HepG2 (cell line): ENCODE results near the gene DUS3L. TPM values are rescaled to one million over a fixed set of nuclear protein-coding genes. Genes with fewer than 3 reads are reported as not detected.

ENCODE experiments used
- ATAC-seq: fragments of 200-7000 bp; cut with Tn5 transposase; 3 replicates; pipeline ENCODE4 v1.9.1; 2020; ENCODE audit warnings: mild to moderate bottlenecking, moderate library complexity
- BruUV-seq: library from RNA; stranded (reverse); fragments of 400-500 nt; replicated peaks from 2 replicates; lab custom pipeline; 2021; lab: Mats Ljungman, UMichigan
- CTCF ChIA-PET: fragments of 300-600 bp; formaldehyde crosslinking; extraction: SDS; loops from one replicate; lab custom pipeline; 2021; ENCODE audit warnings: low total read pairs, inconsistent platforms, low intra/inter-chr PET ratio; lab: Yijun Ruan, JAX
- POLR2A ChIA-PET: fragments of 350-600 bp; sonication (Branson Sonifier 250); formaldehyde crosslinking; loops from one replicate; lab custom pipeline; 2020; ENCODE audit warnings: antibody characterized with exemption, inconsistent platforms; lab: Yijun Ruan, JAX
- DNase-seq: peaks from one replicate; pipeline ENCODE4 v3.0.0-alpha.2; 2015; ENCODE audit warnings: low spot score
- FAIRE-seq: peaks from 3 replicates; lab custom pipeline; 2011; peaks lifted over from hg19 to GRCh38; lab: Jason Lieb, UNC
- H2AFZ ChIP-seq: one replicate; pipeline ENCODE4 v1.6.1; 2011; ENCODE audit warnings: low read length, inconsistent platforms
- H3K27ac ChIP-seq: fragments of 300-600 bp; 3 replicates; pipeline ENCODE4 v1.8.0; 2011; ENCODE audit warnings: mixed run types, mild to moderate bottlenecking, mixed read lengths, low read length, inconsistent platforms; ENCODE audit not compliant: insufficient read depth; ENCODE audit errors: extremely low read length
- H3K27me3 ChIP-seq, 2 experiments: fragments of 200-600 bp in 1 of 2; 2 replicates in 1 of 2; 3 replicates in 1 of 2; pipeline versions ENCODE4 v1.6.0 to v1.8.0; 2011; ENCODE audit warnings: low read length in 2 of 2, mild to moderate bottlenecking in 2 of 2, moderate library complexity in 2 of 2, inconsistent platforms in 1 of 2; ENCODE audit not compliant: insufficient read depth in 2 of 2, control insufficient read depth in 1 of 2
- H3K36me3 ChIP-seq, 2 experiments: fragments of 200-600 bp in 1 of 2; replicated peaks in 1 of 2; 2 replicates in 1 of 2; 3 replicates in 1 of 2; pipeline versions ENCODE4 v1.5.1 to v1.8.0; 2011; ENCODE audit warnings: low read length in 2 of 2, inconsistent platforms in 1 of 2; ENCODE audit not compliant: insufficient read depth in 2 of 2, control insufficient read depth in 1 of 2
- H3K4me1 ChIP-seq: 2 replicates; pipeline ENCODE4 v1.5.1; 2012; ENCODE audit warnings: low read length, inconsistent platforms; ENCODE audit not compliant: insufficient read depth
- H3K4me2 ChIP-seq: 2 replicates; pipeline ENCODE4 v1.6.0; 2011; ENCODE audit warnings: low read depth, low read length, inconsistent platforms
- H3K4me3 ChIP-seq, 3 experiments: fragments of 200-600 bp in 1 of 3; sonication (generic), shearing (Covaris generic) in 1 of 3; replicated peaks in 1 of 3; 2 replicates each; pipeline ENCODE4 v1.5.1; 2011 to 2016; ENCODE audit warnings: low read length in 3 of 3, inconsistent platforms in 2 of 3, low read depth in 2 of 3, mild to moderate bottlenecking in 2 of 3, control low read depth in 1 of 3, mixed read lengths in 1 of 3; ENCODE audit not compliant: insufficient read depth in 1 of 3
- H3K79me2 ChIP-seq: one replicate; pipeline ENCODE4 v1.6.1; 2011; ENCODE audit warnings: low read length, inconsistent platforms; ENCODE audit not compliant: insufficient read depth
- H3K9ac ChIP-seq: 2 replicates; pipeline ENCODE4 v1.6.0; 2011; ENCODE audit warnings: mild to moderate bottlenecking, low read depth, low read length, inconsistent platforms; ENCODE audit not compliant: insufficient read depth
- H3K9me3 ChIP-seq: 2 replicates; pipeline ENCODE4 v1.5.1; 2012; ENCODE audit warnings: mild to moderate bottlenecking, low read length
- H4K20me1 ChIP-seq: 2 replicates; pipeline ENCODE4 v1.6.0; 2011; ENCODE audit warnings: inconsistent platforms, mild to moderate bottlenecking, low read length, moderate library complexity; ENCODE audit not compliant: insufficient read depth
- ATAD3A ChIP-seq: sonication (generic); formaldehyde crosslinking; IDR thresholded peaks from 2 replicates; pipeline ENCODE4 v1.4.0; 2020; ENCODE audit warnings: missing genetic modification reagents
- GATA4 ChIP-seq: sonication (generic); IDR thresholded peaks from 2 replicates; pipeline ENCODE4 v1.6.1; 2016; ENCODE audit warnings: antibody characterized with exemption, low read depth, borderline replicate concordance
- HMGXB3 ChIP-seq: sonication (generic); formaldehyde crosslinking; IDR thresholded peaks from 2 replicates; pipeline ENCODE4 v1.4.0; 2020; ENCODE audit warnings: missing genetic modification reagents, borderline replicate concordance
- KMT2A ChIP-seq: sonication (generic); formaldehyde crosslinking; IDR thresholded peaks from 2 replicates; pipeline ENCODE4 v1.4.0; 2020; ENCODE audit warnings: missing genetic modification reagents
- NAIF1 ChIP-seq: sonication (generic); formaldehyde crosslinking; IDR thresholded peaks from 2 replicates; pipeline ENCODE4 v1.5.0; 2020; ENCODE audit warnings: mild to moderate bottlenecking, missing genetic modification reagents, borderline replicate concordance
- PAF1 ChIP-seq: IDR thresholded peaks from 2 replicates; pipeline ENCODE4 v1.6.1; 2016; ENCODE audit warnings: missing genetic modification reagents, missing compliant biosample characterization
- RFXANK ChIP-seq: IDR thresholded peaks from 2 replicates; pipeline ENCODE4 v1.6.1; 2016
- YEATS2 ChIP-seq: sonication (generic); formaldehyde crosslinking; IDR thresholded peaks from 2 replicates; pipeline ENCODE4 v1.4.0; 2020; ENCODE audit warnings: missing genetic modification reagents, borderline replicate concordance
- ZBTB7B ChIP-seq: sonication (generic); formaldehyde crosslinking; IDR thresholded peaks from 2 replicates; pipeline ENCODE4 v1.4.0; 2020; ENCODE audit warnings: missing genetic modification reagents
- ZFP36L2 ChIP-seq: sonication (generic); formaldehyde crosslinking; IDR thresholded peaks from 2 replicates; pipeline ENCODE4 v1.4.0; 2020; ENCODE audit warnings: missing genetic modification reagents
- ZMAT3 ChIP-seq: sonication (generic); formaldehyde crosslinking; conservative IDR thresholded peaks from 2 replicates; pipeline ENCODE4 v1.7.0; 2021; ENCODE audit warnings: missing genetic modification reagents
- ZNF101 ChIP-seq: sonication (generic); formaldehyde crosslinking; IDR thresholded peaks from 2 replicates; pipeline ENCODE4 v1.4.0; 2020; ENCODE audit warnings: mild to moderate bottlenecking, low read depth, missing genetic modification reagents, borderline replicate concordance
- ZNF205 ChIP-seq: IDR thresholded peaks from 2 replicates; pipeline ENCODE4 v1.6.1; 2018; ENCODE audit warnings: missing biosample characterization, missing genetic modification reagents
- ZNF260 ChIP-seq: sonication (generic); formaldehyde crosslinking; IDR thresholded peaks from 2 replicates; pipeline ENCODE4 v1.4.0; 2020; ENCODE audit warnings: missing genetic modification reagents, low read depth, mild to moderate bottlenecking, borderline replicate concordance
- ZNF549 ChIP-seq: sonication (generic); formaldehyde crosslinking; IDR thresholded peaks from 2 replicates; pipeline ENCODE4 v1.5.0; 2020; ENCODE audit warnings: missing genetic modification reagents
- ZNF558 ChIP-seq: sonication (generic); formaldehyde crosslinking; IDR thresholded peaks from 2 replicates; pipeline ENCODE4 v1.9.0; 2022; ENCODE audit warnings: mild to moderate bottlenecking, missing genetic modification reagents, borderline replicate concordance
- ZNF777 ChIP-seq: sonication (generic); formaldehyde crosslinking; IDR thresholded peaks from 2 replicates; pipeline ENCODE4 v1.4.0; 2020; ENCODE audit warnings: missing genetic modification reagents
- ZZZ3 ChIP-seq: sonication (generic); formaldehyde crosslinking; IDR thresholded peaks from 2 replicates; pipeline ENCODE4 v1.4.0; 2020; ENCODE audit warnings: missing genetic modification reagents, mild to moderate bottlenecking, borderline replicate concordance
- WGBS: methylation state at CpG from one replicate; pipeline ENCODE4 v1.1.6; 2017; ENCODE audit warnings: low lambda C conversion rate; 5-methylcytosine and 5-hydroxymethylcytosine counted together
- in situ Hi-C: cut with HindIII; loops from 2 replicates; pipeline ENCODE4 v1.10.0; 2017; ENCODE audit warnings: low pct_unique_long_range_greater_than_20kb; ENCODE audit not compliant: extremely low pct_ligation_motif_present
- intact Hi-C: fragments of 100-400 bp; cut with micrococcal nuclease; formaldehyde crosslinking; loops from one replicate; pipeline ENCODE4 v1.10.0; 2022; ENCODE audit not compliant: unreplicated experiment
- polyA plus RNA-seq, 8 experiments: library from polyadenylated mRNA; depleted of rRNA in 3 of 8; stranded (reverse) in 7 of 8; unstranded in 1 of 8; fragments of >200 nt; fragmentation: Illumina TruSeq in 4 of 8; extraction: Trizol in 4 of 8; gene quantifications; 2 replicates each; pipeline versions ENCODE4 v1.2.1 to v1.2.3, GENCODE V29; 2011 to 2016; ENCODE audit warnings: low read depth in 4 of 8, missing spikeins in 1 of 8, mixed read lengths in 1 of 8; ENCODE audit not compliant: insufficient read depth in 1 of 8
- total RNA-seq, 5 experiments: library from RNA; depleted of rRNA; stranded (reverse); fragments of >200 nt; fragmentation: Illumina TruSeq; extraction: Trizol; gene quantifications; 2 replicates each; pipeline ENCODE4 v1.2.3, GENCODE V29; 2016; ENCODE audit warnings: low read depth in 1 of 5
- TF ChIP-seq, protein P1 (sequence below): sonication (generic); formaldehyde crosslinking; IDR thresholded peaks from 2 replicates; pipeline ENCODE4 v1.4.0; 2020; ENCODE audit warnings: low read depth, missing genetic modification reagents

Gene DUS3L
- total and polyA plus RNA-seq, 2 of the 13 experiments (the other 11 are each of a cell fraction or from before 2014, with no cell fraction given), result 13.3 to 25.1 TPM

DNA sequence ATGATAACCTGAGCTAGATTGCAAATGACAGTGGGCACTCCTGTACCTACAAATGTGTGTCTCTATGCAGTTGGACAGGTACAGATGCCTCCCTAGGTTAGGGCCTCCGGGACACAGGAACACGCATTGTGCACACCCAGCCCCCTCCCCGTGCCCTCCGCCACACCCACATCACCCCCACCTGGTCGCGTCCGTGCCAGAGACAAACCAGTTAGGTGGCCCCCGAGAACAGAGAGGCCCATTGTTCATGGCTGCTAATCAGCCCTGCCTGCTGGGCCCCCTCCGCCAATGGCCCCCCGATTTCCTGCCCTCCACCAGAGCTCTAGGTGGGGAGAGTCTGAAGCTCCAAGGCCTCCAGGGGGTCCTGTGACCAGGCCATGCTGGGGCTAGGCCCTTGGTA, 27.6 kb upstream of the DUS3L start (continued):
- TF ChIP-seq NAIF1 (CRISPR knock-in tag) (no peak), ZNF205 (CRISPR knock-in tag) (no peak), ATAD3A (no peak), ZMAT3 (CRISPR knock-in tag) (no peak), YEATS2 (no peak), ZNF260 (CRISPR knock-in tag) (no peak)
- TF ChIP-seq, protein P1, sequence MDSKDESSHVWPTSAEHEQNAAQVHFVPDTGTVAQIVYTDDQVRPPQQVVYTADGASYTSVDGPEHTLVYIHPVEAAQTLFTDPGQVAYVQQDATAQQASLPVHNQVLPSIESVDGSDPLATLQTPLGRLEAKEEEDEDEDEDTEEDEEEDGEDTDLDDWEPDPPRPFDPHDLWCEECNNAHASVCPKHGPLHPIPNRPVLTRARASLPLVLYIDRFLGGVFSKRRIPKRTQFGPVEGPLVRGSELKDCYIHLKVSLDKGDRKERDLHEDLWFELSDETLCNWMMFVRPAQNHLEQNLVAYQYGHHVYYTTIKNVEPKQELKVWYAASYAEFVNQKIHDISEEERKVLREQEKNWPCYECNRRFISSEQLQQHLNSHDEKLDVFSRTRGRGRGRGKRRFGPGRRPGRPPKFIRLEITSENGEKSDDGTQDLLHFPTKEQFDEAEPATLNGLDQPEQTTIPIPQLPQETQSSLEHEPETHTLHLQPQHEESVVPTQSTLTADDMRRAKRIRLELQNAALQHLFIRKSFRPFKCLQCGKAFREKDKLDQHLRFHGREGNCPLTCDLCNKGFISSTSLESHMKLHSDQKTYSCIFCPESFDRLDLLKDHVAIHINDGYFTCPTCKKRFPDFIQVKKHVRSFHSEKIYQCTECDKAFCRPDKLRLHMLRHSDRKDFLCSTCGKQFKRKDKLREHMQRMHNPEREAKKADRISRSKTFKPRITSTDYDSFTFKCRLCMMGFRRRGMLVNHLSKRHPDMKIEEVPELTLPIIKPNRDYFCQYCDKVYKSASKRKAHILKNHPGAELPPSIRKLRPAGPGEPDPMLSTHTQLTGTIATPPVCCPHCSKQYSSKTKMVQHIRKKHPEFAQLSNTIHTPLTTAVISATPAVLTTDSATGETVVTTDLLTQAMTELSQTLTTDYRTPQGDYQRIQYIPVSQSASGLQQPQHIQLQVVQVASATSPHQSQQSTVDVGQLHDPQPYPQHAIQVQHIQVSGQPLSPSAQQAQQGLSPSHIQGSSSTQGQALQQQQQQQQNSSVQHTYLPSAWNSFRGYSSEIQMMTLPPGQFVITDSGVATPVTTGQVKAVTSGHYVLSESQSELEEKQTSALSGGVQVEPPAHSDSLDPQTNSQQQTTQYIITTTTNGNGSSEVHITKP (CRISPR knock-in tag), result no peak

- H3K4me1 ChIP-seq, result peaks cover 7% of the 10 kb centered on the region
- no peak overlapping the region for H3K27ac ChIP-seq
- no TSS peak for BruUV-seq
- WGBS, result 95% methylated on average over 2 of the region's 2 CpGs
- H3K4me2 ChIP-seq, result no peak overlapping the region
- DNase-seq, result no peak
- intact Hi-C loops (no loop called here), in situ Hi-C loops (no loop called here)
- no peak overlapping the region for H3K4me3 ChIP-seq
- H3K79me2 ChIP-seq, result no peaks in the 10 kb centered on the region
- H3K36me3 ChIP-seq, result no peaks in the 10 kb centered on the region
- ATAC-seq, result no peak
- no peaks in the 10 kb centered on the region for H3K9me3 ChIP-seq
- H4K20me1 ChIP-seq, result peaks cover 2% of the 10 kb centered on the region; the same call in 1 of the 2 replicates
- H3K9ac ChIP-seq, result no peak overlapping the region
- CTCF ChIA-PET, result no interaction called here
- no peak overlapping the region for H2AFZ ChIP-seq
- FAIRE-seq, result no peak
- no peaks in the 10 kb centered on the region for H3K27me3 ChIP-seq
- POLR2A ChIA-PET, result interaction anchor here (1.1 kb wide), 1 partner anchor 10 kb away, joined by 3 read pairs; no protein-coding TSS in a partner anchor
- TF ChIP-seq ZNF101 (no peak), ZZZ3 (no peak), GATA4 (no peak), RFXANK (CRISPR knock-in tag) (no peak), HMGXB3 (CRISPR knock-in tag) (no peak), PAF1 (CRISPR knock-in tag) (no peak), ZNF558 (no peak), ZFP36L2 (CRISPR knock-in tag) (no peak), ZNF777 (CRISPR knock-in tag) (no peak), ZNF549 (CRISPR knock-in tag) (no peak), ZBTB7B (CRISPR knock-in tag) (no peak), KMT2A (CRISPR knock-in tag) (no peak)
Measured at GRCh38 chr19:5817218-5817617, 26.3 kb upstream of the DUS3L start.
